ENCODE data around the gene DYNC1I2. TPM values are rescaled to one million over a fixed set of nuclear protein-coding genes. Genes with fewer than 3 reads are reported as not detected.
A peak's percentile ranks its signal among the peaks of the same experiment; 100 is the strongest.

DYNC1I2 gene
- total RNA-seq, 4 donors from 2014 or later, result 85.5 to 101 (median 98.1) TPM

GRCh38 chr2:171675810-171676345, 11.4 kb upstream of the DYNC1I2 start:
- H3K9me3 ChIP-seq, result no peaks in the 10 kb centered on the region
- no peak overlapping the region for H3K27ac ChIP-seq
- H3K4me1 ChIP-seq, result no peaks in the 10 kb centered on the region
- H3K27me3 ChIP-seq, result no peaks in the 10 kb centered on the region
- WGBS, 2 donors, result 74 to 81% methylated on average over 7 of the region's 7 CpGs
- no peak for TF ChIP-seq CTCF (IDR thresholded peaks at IDR 0.05)
- no peak for TF ChIP-seq POLR2A (IDR thresholded peaks at IDR 0.05)
- H3K36me3 ChIP-seq, result no peaks in the 10 kb centered on the region
- intact Hi-C loops (cut with DNase I), result no loop called here
- H3K4me3 ChIP-seq (replicated peaks in 1 of 3), result no peak overlapping the region
- DNase-seq, result no peak

- no peaks in the 10 kb centered on the region for H3K36me3 ChIP-seq
- H3K4me1 ChIP-seq, result no peaks in the 10 kb centered on the region
- intact Hi-C loops (cut with DNase I), result no loop called here
- no peaks in the 10 kb centered on the region for H3K27me3 ChIP-seq
- no peak overlapping the region for H3K27ac ChIP-seq
- WGBS, 2 donors, result 47 to 96% methylated on average over 1 of the region's 1 CpG
- TF ChIP-seq POLR2A (IDR thresholded peaks at IDR 0.05) (no peak), CTCF (IDR thresholded peaks at IDR 0.05) (no peak)
- H3K9me3 ChIP-seq, result no peaks in the 10 kb centered on the region
- H3K4me3 ChIP-seq (replicated peaks in 1 of 3), result no peak overlapping the region
- no peak for DNase-seq
Observed at GRCh38 chr2:171678619-171679018, 8.7 kb upstream of the DYNC1I2 start.

GRCh38 chr2:171688129-171688465, 828 bp downstream of the DYNC1I2 start:
- TF ChIP-seq POLR2A (IDR thresholded peaks at IDR 0.05) (no peak), CTCF (IDR thresholded peaks at IDR 0.05) (no peak)
- peaks cover 10 to 16% of the 10 kb centered on the region in 2 donors for H3K4me1 ChIP-seq
- peak overlapping the region in 2 of 3 donors; percentile 87 to 91 for H3K27ac ChIP-seq
- WGBS, 2 donors, result 0% methylated on average over 10 of the region's 10 CpGs
- H3K4me3 ChIP-seq (replicated peaks in 1 of 3), result peak overlapping the region; percentile 74 to 99 (median 87)
- peaks cover 0 to 4% of the 10 kb centered on the region in 2 donors for H3K36me3 ChIP-seq
- H3K27me3 ChIP-seq, result no peaks in the 10 kb centered on the region
- no peaks in the 10 kb centered on the region for H3K9me3 ChIP-seq
- no peak for DNase-seq
- intact Hi-C loops (cut with DNase I), result no loop called here

- Histone ChIP-seq H3K9me3 (no peaks in the 10 kb centered on the region), H3K27ac (no peak overlapping the region), H3K4me1 (peaks cover 10 to 16% of the 10 kb centered on the region in 2 donors), H3K27me3 (no peaks in the 10 kb centered on the region), H3K4me3 (replicated peaks in 1 of 3) (no peak overlapping the region), H3K36me3 (peaks cover 0 to 18% of the 10 kb centered on the region in 2 donors)
- WGBS, 2 donors, result 92 to 97% methylated on average over 1 of the region's 1 CpG
- TF ChIP-seq CTCF (IDR thresholded peaks at IDR 0.05), result no peak
- TF ChIP-seq POLR2A (IDR thresholded peaks at IDR 0.05), result no peak
- intact Hi-C loops (cut with DNase I), result no loop called here
- DNase-seq, result no peak
Observed at GRCh38 chr2:171692331-171692730, 5.1 kb downstream of the DYNC1I2 start.

- H3K27me3 ChIP-seq, result no peaks in the 10 kb centered on the region
- H3K9me3 ChIP-seq, result no peaks in the 10 kb centered on the region
- WGBS, 2 donors, result 90 to 95% methylated on average over 7 of the region's 7 CpGs
- no peak for DNase-seq
- intact Hi-C loops (cut with DNase I), result loop anchor here (10.0 kb wide), 1 partner anchor 402 kb away; the partner anchor contains the start of gene DLX2
- H3K36me3 ChIP-seq, result peaks cover 0 to 3% of the 10 kb centered on the region in 2 donors
- H3K27ac ChIP-seq, result no peak overlapping the region
- H3K4me3 ChIP-seq (replicated peaks in 1 of 3), result no peak overlapping the region
- peaks cover 0 to 7% of the 10 kb centered on the region in 2 donors for H3K4me1 ChIP-seq
- TF ChIP-seq CTCF (IDR thresholded peaks at IDR 0.05) (no peak), POLR2A (IDR thresholded peaks at IDR 0.05) (no peak)
Observed at GRCh38 chr2:171702781-171703556, 15.7 kb downstream of the DYNC1I2 start.
